HG03378 (cell line): ENCODE measurements around the gene TMEM247.
"Not testable (repeated sequence)": the region's sequence is repeated elsewhere in the genome, so short reads cannot be mapped to it uniquely, and the experiment has no call there.

Source experiments
- ATAC-seq: cut with Tn5 transposase; IDR thresholded peaks from one replicate; pipeline ENCODE4 v1.9.1; 2021; ENCODE audit warnings: mild to moderate bottlenecking, moderate library complexity; ENCODE audit not compliant: unreplicated experiment

The TMEM247 gene

GRCh38 chr2:46509804-46510203, 30.4 kb downstream of the TMEM247 start:
- ATAC-seq: no peak

- ATAC-seq: no peak
Measured at GRCh38 chr2:46510598-46511177, 31.3 kb downstream of the TMEM247 start.

GRCh38 chr2:46512185-46512584, 32.8 kb downstream of the TMEM247 start:
- no peak for ATAC-seq

- ATAC-seq: no peak
Measured at GRCh38 chr2:46514738-46515137, 35.4 kb downstream of the TMEM247 start.

- ATAC-seq: no peak
Measured at GRCh38 chr2:46517485-46517884, 38.1 kb downstream of the TMEM247 start.

- no peak for ATAC-seq
Measured at GRCh38 chr2:46518861-46519260, 39.5 kb downstream of the TMEM247 start.

GRCh38 chr2:46519265-46519664, 39.9 kb downstream of the TMEM247 start:
- no peak for ATAC-seq

GRCh38 chr2:46520130-46520711, 40.9 kb downstream of the TMEM247 start:
- ATAC-seq: no peak

- peak; percentile 53 for ATAC-seq
Measured at GRCh38 chr2:46521215-46521683, 41.9 kb downstream of the TMEM247 start.

- not testable (repeated sequence) for ATAC-seq
Measured at GRCh38 chr2:46522385-46522784, 43.0 kb downstream of the TMEM247 start.

GRCh38 chr2:46525522-46526155, 46.3 kb downstream of the TMEM247 start:
- no peak for ATAC-seq

- no peak for ATAC-seq
Measured at GRCh38 chr2:46528880-46529279, 49.5 kb downstream of the TMEM247 start.

GRCh38 chr2:46530639-46531038, 51.3 kb downstream of the TMEM247 start:
- ATAC-seq: no peak

GRCh38 chr2:46531863-46532262, 52.5 kb downstream of the TMEM247 start:
- no peak for ATAC-seq
